GM21381 (cell line): ENCODE results near the gene ISCA2.
"Not testable (repeated sequence)": the region's sequence is repeated elsewhere in the genome, so short reads cannot be mapped to it uniquely, and the experiment has no call there.

Source experiments
- ATAC-seq: cut with Tn5 transposase; IDR thresholded peaks from one replicate; pipeline ENCODE4 v1.9.1; 2021; ENCODE audit warnings: mild to moderate bottlenecking, moderate library complexity; ENCODE audit not compliant: unreplicated experiment

The ISCA2 gene

DNA sequence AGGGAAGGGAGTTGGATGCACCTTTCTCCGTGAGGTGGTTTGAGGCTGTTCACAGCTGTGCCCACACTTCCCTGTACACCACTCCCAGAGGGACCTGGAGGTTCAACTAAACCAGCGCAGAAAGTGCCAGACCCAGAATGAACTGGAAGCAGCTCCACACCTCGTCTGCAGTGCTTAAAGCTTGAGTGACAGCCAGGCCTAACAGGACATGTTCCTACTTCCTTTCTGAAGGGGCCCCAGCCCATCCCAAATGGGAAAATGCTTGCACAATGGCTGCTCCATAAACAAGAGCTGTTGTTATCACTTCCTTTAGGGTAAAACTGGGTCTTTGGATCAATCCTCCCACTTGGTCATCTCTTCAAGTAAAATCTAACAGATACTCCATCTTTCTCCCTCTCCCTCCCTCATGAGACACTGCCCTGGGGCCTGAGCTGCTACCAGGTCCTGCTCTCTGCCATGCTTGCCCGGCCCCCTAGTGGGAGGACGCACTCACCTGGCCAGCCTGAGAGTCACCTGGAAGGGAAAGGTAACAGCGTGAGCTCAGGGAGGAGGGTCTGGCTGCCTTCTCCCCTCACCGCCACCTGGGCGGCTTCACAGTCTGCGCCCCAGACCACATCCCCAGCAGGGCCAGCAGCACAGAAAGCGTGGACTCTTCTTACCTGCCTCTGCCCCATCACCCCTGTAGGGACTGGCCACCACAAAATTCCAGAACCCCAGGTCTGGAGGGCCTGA is 33.5 kb downstream of the ISCA2 start:
- no peak for ATAC-seq

DNA sequence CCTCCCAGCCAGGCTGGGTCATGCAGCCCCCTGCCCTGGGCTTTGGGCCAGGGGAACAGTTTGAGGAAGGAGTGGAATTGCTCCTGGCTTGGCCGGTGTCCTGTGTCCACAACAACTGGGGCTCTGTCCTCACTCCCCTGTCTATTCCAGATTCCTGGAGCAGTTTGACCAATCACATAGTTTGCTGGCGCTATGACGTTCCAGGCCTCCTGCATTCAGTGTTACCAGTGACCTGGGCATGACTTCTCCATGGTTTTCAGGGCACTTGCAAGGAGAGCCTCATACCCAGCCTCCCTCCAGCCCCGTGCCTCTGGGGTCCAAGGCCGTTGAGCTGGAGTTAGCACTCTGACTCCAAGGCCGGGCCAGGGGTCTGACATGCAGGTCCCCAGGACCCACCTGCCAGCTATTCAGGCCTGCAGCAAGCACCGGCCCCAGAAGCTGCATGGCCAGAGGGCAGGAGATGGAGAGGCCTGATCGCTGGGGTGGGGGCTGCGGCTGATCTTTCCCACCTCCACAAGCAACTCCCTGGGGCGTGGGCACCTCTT is 34.2 kb downstream of the ISCA2 start:
- ATAC-seq = no peak

DNA sequence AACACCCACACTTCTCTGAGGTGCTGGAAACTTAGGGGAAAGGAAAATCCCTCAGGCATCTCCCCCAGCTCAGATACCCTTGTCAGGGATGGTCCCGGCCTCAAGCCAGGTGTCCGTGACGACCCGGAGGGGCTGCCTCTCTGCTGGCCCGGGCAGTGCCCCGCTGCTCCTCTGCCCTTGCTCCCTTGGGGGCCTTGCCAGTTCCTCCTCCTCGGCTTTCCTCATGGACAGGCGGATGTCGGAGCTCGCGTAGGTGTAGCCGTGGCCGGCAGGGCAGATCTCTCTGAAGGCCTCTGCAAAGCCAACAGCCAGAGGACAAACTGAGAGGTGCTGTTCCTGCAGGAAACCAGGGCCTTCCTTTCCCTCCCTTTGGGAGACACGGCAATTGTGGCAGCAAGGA is 34.8 kb downstream of the ISCA2 start:
- ATAC-seq = no peak

DNA sequence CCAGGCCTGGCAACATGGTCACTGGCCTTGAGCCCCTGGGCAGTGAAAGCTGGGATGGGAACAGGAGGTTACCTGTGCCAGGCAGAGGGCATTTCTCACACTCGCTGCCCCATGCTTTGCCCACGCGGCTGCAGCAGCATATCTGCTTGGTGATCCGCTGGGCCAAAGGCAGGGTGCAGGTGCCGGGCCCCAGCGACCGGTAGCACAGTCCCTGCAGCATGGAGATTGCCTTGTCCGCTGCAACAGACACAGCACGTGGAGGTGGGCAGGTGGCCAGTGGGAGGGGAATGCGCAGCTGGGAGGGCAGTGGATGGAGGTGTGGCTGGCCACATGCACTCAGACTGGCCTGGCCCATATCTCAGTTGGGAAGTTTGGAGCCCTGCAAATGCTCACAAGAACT is 35.3 kb downstream of the ISCA2 start:
- no peak for ATAC-seq

DNA sequence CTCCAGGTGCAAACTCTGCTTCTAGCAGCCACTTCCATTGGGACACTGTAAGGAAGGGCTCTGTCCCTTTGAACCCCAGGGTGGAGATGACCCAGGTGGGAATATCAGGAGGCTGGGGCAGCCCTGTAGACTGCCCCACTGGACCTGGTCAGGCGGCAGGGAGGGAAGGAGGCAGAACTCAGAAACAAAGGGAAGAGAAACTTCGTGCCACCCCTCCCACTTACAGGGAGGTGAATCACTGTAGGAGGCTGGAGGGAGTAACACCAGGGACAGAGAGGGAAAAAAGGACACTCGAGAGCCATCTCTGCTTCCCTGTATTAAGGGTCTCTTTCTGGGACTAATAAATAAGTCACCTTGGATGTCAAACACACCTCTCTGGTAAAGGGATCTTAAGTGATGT is 37.4 kb downstream of the ISCA2 start:
- ATAC-seq = no peak

DNA sequence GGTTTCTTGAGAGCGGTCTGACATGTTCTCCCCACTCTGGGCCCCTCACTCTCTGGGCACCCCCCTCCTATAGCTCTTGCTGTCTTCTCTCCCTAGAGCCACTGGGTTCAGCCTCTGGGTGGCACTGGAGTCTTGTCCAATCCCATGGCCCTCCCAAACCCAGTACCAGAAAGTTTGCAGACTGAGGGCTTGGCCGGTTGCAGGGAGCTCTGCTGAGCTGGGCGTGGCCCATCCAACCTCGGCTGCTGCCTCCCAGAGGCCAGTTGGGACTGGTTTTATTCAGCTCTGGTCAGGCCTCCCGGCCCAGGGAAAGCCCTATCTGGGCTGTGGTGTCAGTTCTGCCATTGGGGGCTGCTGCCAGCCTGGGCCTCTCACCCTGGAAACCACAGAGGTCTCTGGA is 37.9 kb downstream of the ISCA2 start:
- no peak for ATAC-seq

DNA sequence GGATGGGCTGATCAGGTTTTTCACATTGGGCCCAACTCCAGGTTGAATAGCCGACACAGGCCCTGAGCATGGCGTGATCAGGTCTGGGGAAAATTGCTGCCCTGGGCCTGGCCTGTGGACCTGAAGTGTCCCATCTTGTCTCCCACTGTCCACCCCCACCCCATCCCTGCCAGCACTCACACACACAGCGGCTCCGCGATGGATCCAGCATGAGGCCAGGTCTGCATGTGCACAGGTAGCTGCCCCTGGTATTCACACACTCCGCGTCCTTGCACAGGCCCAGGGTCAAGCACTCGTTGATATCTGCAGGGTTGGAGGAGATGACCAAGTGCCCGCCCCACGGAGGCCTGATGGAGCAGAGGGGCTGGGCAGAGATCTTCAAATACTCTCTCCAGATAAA is 38.7 kb downstream of the ISCA2 start:
- no peak for ATAC-seq

DNA sequence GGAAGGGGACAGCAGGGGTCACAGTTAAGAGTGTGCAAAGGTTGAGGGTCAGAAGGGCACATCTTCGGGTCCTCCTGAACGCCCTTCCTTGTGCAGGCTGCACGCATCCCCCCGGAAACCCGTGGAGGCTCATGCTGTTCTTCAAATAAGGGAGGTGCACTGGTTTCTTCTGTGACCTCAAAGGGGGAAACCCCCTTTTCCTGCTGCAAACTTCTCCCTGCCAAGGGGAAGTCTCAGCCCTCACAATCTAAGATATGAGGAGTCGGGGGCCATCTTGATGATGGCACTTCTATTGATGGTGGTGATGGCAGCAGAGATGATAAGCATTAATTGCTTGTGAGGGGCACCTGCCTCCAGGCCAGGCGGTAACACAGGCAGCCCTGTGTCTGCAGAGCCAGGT is 40.0 kb downstream of the ISCA2 start:
- ATAC-seq = no peak

DNA sequence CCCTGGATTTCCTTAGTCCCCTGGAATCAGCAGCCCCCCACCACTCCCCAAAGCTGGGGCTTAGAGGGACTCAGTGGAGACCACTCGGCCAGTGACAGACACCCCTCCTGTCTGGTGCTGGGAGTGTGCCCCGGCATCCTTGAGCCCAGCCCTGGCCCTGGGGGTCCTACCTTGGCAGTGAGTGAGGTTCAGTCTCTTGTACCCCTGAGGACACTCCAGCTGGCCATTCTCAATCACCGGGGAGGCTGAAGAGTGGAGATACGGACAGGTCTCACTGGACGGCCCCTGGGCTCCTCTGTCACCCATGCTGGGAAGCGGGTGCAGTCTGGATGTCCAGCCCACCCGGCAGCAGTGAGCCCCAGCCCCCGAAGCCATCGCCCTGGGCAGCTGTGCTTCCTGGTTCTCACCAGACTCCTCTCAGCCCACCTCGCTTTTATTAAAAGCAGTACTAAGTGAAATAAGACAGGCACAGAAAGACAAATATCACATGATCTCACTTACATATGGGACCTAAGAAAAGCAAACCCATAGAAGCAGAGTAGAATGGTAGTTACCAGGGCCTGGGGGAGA is 42.3 kb downstream of the ISCA2 start:
- ATAC-seq = no peak

DNA sequence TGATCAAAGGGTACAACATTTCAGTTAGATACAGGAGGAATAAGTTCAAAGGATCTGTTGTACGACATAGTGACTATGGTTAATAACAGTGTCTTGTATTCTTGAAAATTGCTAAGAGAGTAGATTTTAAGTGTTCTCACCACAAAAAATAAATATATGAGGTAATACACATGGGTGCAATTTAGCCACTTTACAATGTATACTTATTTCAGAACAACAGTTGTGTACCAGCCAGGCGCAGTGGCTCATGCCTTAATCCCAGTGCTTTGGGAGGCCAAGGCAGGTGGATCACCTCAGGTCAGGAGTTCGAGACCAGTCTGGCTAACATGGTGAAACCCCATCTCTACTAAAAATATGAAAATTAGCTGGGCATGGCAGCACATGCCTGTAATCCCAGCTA is 42.8 kb downstream of the ISCA2 start:
- ATAC-seq = not testable (repeated sequence)

DNA sequence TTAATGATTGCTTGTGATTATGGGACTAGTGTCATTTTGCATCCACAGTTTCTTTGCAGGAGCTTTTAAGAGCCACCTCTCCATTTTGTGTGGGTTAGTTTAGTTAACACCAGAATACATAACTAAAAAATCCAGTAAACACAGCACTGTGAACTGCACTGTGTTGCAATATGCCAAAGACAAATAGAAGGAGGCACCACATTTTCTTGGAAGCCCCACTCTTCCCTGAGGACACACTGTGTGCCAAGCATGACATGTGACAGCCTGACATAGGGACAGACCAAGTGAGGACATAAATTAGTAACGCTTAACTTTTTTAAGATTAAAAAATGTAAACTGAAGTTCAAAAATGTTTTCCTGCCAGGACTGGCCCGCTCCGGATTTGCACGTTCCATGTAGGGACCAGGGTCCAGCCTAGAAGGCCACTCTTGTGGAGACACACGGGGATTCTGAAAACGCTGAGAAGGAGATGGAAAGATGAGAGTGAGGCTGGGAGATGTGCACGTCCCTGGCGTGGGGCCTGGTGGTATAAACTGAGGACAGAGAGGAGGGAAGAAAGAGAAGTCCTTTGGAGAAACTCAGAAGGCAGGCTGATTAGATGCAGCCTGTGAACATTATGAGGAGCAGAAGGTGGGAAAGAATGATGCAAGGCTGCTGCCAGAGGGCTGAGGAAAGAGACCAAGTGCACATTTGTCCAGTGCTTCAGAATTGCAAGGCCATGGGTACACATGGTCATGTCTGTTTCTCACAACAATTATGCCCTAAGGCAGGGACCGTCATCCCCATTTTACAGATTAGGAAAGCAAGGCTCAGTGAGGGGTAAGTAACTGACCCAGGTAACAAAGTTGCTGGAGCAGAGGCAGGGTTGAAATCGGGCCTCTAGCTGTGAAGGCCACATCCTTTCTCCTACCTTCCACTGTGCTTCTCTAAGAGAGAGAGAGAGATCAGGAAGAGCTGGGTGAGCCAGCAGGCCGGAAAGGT is 45.1 kb downstream of the ISCA2 start:
- ATAC-seq = no peak

DNA sequence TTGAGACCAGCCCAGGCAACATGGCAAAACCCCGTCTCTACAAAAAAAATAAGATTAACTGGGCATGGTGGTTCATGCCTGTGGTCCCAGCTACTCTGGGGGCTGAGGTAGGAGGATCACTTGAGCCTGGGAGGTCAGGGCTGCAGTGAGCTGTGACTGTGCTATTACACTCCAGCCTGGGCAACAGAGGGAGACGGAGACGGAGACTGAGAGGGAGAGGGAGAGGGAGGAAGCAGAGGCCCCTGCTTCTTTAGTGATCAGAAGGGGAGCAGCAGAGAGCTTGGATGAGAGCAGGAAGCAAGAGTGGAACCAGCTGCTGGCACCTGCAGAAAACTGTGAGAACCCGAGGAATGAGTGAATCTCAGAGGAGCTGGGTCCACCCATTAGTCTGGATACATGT is 45.9 kb downstream of the ISCA2 start:
- no peak for ATAC-seq

DNA sequence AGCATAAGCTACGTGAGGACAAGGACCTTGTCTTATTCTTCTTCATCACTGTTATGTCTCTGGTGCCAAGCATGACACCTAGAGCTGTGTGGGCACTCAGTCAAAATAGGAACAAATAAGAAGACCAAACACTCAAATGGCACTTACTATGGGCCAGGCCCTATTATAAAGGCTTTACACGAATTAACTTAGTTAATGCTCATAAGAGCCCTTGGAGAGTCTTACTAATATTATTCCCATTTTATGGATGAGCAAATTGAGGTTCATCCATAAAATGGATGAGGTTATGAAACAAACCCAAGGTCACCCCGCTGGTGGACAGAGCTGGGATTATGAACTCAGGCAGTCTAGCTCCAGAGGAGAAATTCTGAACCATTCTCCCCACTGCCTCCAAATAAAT is 47.7 kb downstream of the ISCA2 start:
- no peak for ATAC-seq

DNA sequence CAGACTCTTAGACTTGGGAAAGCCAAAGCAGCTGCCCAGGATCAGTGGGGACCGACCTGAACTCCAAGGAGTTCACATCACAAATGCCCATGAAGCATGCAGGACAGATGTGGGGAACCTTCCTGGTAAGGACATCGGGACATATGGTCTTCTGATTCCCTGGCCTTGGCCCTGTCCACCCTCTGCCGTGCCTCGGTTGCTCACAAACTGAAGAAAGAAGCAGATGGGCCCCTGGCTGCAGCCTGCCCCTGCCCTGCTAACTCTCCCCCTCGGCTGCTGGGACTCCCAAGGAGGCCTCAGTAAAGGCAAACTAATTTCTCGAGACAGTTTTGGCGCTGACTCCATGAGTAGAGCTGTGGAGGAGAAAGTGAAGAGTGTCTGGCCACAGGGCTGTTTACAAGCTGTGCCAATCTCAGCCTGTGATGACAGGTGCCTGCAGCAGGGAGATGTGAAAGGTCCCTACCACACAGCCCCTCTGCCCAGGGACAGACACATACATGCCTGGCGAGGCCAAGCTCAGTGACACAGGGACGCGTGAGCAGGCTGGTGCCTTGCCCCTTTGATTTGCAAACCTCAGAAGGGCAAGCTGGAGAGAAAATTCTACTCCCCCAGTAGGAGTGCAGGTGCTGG is 48.6 kb downstream of the ISCA2 start:
- no peak for ATAC-seq

DNA sequence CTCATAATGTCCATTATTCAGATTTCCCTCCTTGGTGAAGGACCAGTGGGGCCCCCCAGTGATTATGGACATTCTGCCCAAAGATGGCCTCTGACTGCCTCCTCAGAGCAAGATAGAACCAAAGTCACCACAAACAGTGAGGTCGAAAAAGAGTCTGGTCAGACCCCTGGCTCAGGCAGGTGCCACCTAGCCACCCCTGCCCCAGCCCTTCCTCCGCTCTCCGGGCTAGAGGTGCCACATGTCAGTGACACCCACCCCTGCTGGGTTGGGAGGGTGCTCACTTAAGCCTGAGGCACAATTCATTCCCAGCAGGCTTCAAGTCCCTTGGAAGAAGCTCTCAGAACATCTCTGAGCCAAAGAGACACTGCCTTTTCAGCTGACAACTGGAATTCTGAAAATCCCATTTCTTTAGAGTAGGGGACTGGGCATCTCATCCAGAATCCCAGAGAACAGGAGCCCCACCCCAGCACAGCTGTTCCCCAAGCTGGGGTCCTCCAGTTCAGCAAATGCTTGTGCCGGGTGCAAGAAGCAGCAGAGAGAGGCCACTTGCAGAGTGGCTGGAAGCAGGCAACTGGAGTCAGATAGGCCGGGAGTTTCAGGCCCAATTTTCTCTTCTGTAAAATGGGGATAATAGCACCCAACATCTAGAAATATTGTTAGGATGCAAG is 50.3 kb downstream of the ISCA2 start:
- no peak for ATAC-seq

DNA sequence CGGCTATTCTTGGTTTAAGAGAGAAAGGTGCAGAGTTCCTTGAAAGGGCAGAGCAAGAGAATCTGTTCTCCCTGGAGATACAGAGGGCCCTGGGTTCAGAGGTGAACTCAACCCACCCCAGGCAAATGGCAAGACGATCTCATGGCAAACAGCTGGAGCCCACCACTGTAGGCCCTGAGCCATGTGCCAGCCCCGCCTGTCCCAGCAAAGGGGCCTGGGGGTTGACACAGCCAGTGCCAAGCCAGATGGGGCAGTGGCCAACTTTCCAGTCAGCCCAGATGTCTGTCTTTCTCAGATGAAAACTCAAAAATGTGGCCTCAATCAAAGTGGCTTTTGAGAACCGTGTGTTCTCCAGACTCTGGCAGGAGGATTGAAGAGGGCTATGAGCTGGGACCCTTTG is 51.8 kb downstream of the ISCA2 start:
- no peak for ATAC-seq

DNA sequence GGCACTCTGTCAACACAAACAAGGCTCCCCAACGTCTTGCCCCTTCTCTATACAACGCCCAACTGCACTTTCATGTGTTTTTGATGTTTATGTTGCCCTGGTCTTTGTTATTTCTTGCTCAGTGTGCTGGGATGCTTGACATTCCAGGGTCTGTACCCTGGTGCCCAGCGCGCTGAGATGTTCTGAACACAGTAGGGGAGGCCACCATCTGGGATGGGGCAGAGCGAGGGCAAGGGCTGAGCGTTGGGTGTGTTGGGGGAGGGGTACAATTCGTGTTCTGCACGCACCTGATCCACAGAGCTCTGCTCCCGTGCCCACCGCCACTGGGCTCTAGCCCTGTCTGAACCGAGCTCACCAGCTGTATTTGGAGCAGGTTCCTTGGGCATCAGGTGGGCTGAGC is 52.9 kb downstream of the ISCA2 start:
- ATAC-seq = no peak
